NCI-H345 treated with DMSO at 0.1 percent for 48 hours (cell line): ENCODE measurements around the gene LPCAT1.

Experiments used
- DNase-seq: peaks from one replicate; lab custom pipeline; 2025; ENCODE audit not compliant: unreplicated experiment; lab: John Stamatoyannopoulos, UW

Gene LPCAT1

GRCh38 chr5:1498623-1499416 lies 24.9 kb downstream of the LPCAT1 start:
- no peak for DNase-seq

- no peak for DNase-seq
Observed at GRCh38 chr5:1497795-1498622, 25.8 kb downstream of the LPCAT1 start.

DNA sequence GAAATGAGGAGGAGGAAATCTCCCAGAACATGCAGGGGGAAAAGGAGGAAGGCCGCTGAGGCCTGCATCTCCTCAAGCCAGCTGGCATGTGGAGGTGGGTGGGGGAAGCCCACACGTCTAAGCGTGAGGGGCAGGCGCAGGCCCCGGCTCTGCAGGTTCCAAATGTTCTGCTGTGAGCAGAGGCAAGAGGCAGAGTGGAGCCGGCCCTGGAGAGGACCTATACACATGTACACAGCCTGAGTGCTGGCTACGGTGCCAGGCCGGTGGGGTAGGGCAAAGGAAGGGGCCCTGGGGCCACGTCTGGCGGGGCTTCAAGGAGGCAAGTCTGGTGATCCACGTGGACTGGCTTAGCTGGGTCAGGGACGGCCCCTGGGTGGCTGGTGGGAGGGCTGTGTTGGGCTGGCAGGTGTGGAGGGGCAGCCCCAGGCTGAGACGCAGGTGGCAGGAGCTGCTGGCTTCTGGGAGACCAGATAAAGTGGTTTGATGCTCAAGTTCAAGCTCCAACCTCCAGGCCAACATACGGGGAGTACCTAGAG lies 26.4 kb downstream of the LPCAT1 start:
- DNase-seq = no peak

GRCh38 chr5:1495525-1495897 lies 28.2 kb downstream of the LPCAT1 start:
- DNase-seq = no peak

GRCh38 chr5:1494780-1495524 lies 28.8 kb downstream of the LPCAT1 start:
- DNase-seq = no peak

DNA sequence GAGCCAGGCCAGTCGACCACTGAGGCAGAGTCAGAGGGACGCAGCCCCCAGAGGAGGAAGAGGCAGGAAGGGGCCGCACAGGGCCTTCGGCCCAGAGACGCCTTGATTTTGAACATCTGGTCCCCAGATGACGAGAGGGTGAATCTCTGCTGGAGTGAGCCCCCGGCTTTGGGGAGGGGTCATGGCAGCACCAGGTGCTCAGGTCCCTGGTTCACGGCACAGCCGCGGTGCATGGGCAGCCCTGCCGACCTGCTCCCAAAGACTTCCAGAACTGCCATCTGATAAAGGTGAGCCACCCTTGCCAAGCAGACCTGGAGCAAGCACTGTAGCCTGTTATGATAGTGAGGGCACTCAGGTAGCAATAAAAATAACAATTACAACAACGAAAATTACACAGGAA lies 29.8 kb downstream of the LPCAT1 start:
- DNase-seq = no peak

GRCh38 chr5:1493413-1493812 lies 30.3 kb downstream of the LPCAT1 start:
- no peak for DNase-seq

DNA sequence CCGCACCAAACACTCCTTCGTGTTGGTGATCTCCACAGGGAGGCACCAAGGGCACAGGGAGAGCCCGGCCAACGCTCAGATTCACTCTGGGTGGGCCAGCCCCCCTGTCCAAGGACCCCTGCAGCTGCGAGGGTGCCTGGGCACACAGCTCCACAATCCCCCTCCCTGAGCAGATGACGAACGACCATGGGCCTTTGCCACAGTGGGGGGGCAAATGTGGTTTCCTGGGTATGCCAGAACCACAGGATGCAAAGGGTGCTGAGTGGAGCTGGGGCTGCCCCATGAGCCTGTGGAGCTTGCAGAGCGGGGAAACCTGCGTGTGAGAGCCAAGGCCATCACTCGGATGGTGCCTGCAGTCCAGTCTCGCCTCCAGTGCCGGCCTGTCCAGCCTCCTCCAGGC lies 31.0 kb downstream of the LPCAT1 start:
- DNase-seq = no peak

DNA sequence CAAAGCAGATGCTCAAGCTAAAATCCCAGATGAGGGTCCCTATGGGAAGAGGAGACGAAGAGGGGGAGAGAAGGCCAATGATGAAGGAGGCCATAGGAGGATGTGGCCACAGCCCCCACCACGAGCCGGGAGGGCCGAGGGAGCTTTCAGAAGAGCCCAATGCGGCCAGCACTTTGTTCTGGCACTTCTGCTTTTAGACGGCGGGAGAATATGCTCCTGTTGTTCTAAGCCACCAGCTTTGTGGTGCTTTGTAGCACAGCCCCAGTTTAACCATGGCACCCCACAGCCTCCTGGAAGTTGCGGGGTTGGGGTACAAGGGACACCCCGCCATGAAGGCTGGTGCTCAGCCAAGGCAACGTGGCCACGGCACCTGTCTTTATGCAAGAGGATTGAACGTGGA lies 33.4 kb downstream of the LPCAT1 start:
- DNase-seq = no peak

- DNase-seq = no peak
Observed at GRCh38 chr5:1489754-1490153, 34.0 kb downstream of the LPCAT1 start.

- DNase-seq = no peak
Observed at GRCh38 chr5:1488882-1489680, 34.7 kb downstream of the LPCAT1 start.

GRCh38 chr5:1487079-1487764 lies 36.5 kb downstream of the LPCAT1 start:
- no peak for DNase-seq

- DNase-seq = no peak
Observed at GRCh38 chr5:1486271-1486670, 37.5 kb downstream of the LPCAT1 start.

DNA sequence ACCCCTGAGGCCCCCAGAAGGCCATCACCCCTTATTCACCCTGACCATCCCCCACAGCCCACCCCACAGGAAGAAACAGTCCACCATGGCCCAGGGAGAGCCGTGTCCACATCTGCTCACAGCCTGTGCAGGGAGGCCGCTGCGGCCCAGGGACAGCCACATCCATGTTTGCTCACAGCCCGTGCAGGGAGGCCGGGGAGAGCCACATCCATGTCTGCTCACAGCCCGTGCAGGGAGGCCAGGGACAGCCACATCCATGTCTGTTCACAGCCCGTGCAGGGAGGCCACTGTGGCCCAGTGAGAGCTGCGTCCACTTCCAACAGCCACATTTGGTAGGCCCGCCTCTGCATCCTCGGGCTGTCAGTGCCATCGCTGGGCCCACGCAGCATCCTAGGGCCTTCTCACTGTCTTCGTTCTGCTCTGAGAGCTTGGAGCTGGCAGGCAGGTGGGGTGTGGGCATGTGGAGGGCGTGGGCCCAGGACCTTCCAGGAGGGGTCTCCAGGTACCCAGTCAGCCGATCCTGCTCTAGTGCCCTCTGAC lies 38.1 kb downstream of the LPCAT1 start:
- no peak for DNase-seq

DNA sequence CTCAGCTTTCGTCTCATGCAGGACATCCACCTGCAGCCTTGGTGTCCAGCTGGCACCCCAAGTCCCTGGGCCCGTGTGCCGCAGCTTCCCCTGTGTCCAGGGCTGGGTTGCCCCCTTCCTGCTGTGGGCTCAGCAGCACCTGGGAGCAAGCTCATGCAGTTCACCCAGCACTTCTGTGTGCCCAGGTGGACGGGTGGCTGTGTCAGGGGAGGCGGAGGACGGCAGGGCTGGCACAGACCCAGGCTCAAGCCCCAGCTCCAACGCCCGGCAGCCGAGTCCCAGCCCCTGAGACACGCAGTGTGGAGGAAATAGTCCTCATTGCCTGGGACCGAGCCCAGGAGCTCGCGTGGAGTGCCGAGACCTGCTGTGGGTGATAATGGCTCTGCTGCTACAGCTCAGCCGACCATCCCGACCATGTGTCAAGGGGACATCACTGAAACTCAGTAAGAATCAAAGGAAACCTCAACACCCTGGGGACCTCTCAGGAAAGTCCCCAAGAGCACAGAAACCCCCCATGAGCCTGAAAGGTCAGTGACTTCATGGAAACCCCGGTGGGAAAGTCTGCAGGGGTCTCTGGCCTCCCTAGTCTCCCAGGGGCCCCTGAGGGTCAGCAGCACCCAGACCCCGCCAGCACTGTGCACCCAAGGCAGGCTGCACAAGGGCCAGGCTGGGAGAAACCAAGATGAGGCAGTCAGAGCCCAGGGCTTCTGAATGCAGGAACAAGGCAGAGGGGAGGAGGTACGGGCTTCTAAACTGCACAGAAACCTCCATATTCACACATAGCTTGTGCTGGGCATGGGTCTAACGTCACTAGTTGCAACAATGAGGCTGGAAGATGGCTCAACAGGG lies 38.8 kb downstream of the LPCAT1 start:
- no peak for DNase-seq

DNA sequence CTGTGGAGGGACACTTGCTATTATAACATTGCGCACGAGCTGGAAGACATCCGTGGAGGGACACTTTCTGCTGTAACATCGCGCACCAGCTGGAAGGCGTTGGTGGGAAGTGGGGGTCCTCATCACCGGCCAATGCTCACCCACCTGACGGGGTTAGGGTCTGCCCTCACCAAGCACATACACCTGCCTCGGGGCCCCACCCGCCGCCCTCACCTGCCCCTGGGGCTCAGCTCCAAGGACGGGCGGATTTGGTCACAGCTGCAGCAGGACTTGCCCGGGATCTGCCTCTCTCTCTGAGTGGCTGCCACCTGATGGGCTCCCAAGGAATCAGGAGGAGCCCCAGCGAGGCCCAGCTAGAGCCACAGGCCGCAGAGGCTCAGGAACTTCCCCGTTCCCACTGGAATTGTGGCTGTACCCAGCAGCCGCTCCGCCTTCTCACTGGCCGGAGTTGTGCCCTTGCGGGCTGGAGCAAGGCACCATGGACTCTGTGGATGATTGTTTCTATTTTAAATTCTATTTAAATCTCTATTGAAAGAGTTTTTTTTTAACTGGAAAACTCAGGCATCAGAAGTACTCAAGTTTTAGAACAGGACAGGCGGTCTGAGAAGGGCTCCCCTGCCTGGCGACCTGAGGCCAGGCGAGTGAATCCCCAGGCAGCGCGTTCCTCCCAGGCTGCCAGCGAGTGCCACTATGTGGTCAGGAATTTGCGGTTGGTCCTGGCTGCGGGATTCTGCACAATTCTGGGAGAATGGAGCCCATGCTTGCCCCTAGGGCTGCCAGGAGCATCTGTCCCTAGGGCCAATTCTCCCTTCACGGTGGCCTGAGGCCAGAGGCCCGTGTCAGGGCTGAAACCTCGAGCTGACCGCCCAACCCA lies 39.7 kb downstream of the LPCAT1 start:
- DNase-seq = no peak

DNA sequence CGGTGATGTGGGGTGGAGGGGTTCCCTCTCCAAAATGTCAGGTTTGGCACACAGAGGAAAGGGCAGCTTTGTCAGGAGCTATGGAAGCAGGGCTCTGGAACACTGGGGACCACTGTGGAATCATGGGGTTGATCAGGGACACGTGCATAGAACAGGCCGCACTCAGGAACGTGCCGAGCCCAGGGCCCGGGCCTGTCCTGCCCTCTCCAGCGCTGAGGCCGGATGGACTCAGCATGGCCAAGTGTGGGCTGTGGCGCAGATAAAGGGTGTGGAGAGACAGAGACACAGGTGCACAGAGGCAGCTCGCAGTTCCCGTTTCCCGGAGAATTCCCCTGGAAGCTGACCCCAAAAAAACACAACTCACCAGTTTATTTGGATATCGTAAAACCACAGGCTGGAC lies 40.7 kb downstream of the LPCAT1 start:
- no peak for DNase-seq

GRCh38 chr5:1481959-1482331 lies 41.8 kb downstream of the LPCAT1 start:
- DNase-seq = no peak
